Lower leg skin (tissue), 3 donors: Measurements from ENCODE around the gene HHIPL1.

Experiments
- CTCF ChIP-seq, 3 donors: fragments of 450-650 bp; IDR thresholded peaks; one replicate each; pipeline ENCODE4 v1.5.1; 2016; ENCODE audit warnings: antibody characterized with exemption in 3 of 3, mild to moderate bottlenecking in 3 of 3, moderate library complexity in 2 of 3
- POLR2A ChIP-seq, 2 donors: fragments of 450-650 bp; IDR thresholded peaks; one replicate each; pipeline ENCODE4 v1.6.1; 2016 to 2017; ENCODE audit warnings: antibody characterized with exemption in 2 of 2, mild to moderate bottlenecking in 1 of 2, moderate library complexity in 1 of 2

DNA sequence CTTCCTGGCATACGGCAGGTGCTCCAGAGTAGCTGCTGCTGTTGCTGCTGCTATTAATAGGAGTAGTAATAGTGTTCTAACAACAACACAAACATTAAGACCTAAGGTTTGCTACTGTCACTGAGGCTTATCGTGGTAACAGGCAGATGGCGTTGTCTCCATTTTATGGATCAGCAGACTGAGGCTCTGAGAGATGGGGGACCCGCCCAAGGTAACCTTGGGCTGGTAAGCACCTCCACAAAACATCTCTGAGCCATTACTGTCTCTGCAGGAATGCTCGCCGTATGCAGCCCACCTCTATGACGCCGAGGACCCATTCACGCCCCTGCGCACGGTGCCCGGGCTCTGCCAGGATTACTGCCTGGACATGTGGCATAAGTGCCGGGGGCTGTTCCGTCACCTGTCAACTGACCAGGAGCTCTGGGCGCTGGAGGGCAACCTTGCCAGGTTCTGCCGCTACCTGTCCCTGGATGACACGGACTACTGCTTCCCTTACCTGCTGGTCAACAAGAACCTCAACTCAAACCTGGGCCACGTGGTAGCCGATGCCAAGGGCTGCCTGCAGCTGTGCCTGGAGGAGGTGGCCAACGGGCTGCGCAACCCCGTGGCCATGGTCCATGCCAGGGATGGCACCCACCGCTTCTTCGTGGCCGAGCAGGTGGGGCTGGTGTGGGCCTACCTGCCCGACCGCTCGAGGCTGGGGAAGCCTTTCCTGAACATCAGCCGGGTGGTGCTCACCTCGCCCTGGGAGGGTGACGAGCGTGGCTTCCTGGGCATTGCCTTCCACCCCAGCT is 7.2 kb downstream of the HHIPL1 start:
- no peak for TF ChIP-seq CTCF (IDR thresholded peaks at IDR 0.05)
- no peak for TF ChIP-seq POLR2A (IDR thresholded peaks at IDR 0.05)
